ENCODE results near the gene PCMTD2.
"Not testable (repeated sequence)": the region's sequence is repeated elsewhere in the genome, so short reads cannot be mapped to it uniquely, and the experiment has no call there.

PCMTD2 gene

DNA sequence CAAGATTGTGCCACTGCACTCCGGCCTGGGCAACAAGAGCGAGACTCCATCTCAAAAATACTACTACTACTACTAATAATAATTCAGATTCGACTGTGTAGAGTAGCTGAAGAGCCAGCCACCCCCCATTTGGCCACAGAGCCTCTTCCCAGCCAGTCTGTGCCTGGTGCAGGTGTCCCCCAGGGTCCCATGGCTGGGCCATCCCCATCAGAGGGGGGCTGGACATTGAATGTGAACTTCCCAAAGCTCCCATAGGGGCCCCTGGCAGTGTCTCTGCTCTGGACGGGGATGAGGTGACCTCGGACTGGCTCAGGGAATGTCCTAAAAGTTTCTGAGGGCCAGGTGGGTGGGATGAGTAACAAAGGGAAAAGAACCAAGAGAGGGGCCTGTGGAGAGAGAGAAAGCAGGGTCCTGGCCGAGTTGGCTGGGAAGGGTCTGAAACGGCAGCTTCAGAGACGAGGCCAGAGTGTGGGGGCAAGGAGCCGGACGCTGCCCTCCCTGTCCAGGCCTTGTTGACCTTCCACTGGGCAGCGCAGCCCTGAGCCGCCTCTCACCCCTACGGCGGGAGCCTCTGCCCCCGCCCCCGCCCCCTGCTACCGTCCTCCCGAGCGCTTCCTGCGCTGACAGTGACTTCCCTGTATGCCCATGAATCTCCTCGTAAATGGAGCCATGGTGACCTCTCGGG lies 24.9 kb upstream of the PCMTD2 start:
- no peaks in the 10 kb centered on the region for H3K27me3 ChIP-seq (replicated peaks in 2 of 5; ENCODE audit: control insufficient read depth in 4 of 5, insufficient read depth in 5 of 5, low read length in 4 of 5)
- no peaks in the 10 kb centered on the region for H3K36me3 ChIP-seq (ENCODE audit: control insufficient read depth in 4 of 4, insufficient read depth in 4 of 4, low read length in 3 of 4)
- DNase-seq, result no peak
- no peak overlapping the region for H3K4me3 ChIP-seq (ENCODE audit: control insufficient read depth in 1 of 7, extremely low read depth in 1 of 7, insufficient read depth in 4 of 7, low read depth in 2 of 7, low read length in 6 of 7)
- POLR2A ChIA-PET, result no interaction called here
- H3K27ac ChIP-seq (ENCODE audit: insufficient read depth in 1 of 2, low read depth in 1 of 2, low read length in 2 of 2, poor library complexity in 1 of 2, severe bottlenecking in 2 of 2), result no peak overlapping the region
- no peaks in the 10 kb centered on the region for H3K9me3 ChIP-seq (ENCODE audit: control extremely low read depth in 1 of 5, control insufficient read depth in 4 of 5, insufficient read depth in 2 of 5, low read depth in 1 of 5, low read length in 4 of 5)
- no peaks in the 10 kb centered on the region for H3K4me1 ChIP-seq (ENCODE audit: control extremely low read depth in 1 of 4, control insufficient read depth in 4 of 4, insufficient read depth in 4 of 4, low read length in 3 of 4)
- CTCF ChIA-PET, result interaction anchor here (1.1 kb wide), 1 partner anchor 24 kb away, joined by 3 read pairs; no protein-coding TSS in a partner anchor
- 95% methylated on average over 13 of the region's 22 CpGs for WGBS (ENCODE audit: insufficient coverage)

DNA sequence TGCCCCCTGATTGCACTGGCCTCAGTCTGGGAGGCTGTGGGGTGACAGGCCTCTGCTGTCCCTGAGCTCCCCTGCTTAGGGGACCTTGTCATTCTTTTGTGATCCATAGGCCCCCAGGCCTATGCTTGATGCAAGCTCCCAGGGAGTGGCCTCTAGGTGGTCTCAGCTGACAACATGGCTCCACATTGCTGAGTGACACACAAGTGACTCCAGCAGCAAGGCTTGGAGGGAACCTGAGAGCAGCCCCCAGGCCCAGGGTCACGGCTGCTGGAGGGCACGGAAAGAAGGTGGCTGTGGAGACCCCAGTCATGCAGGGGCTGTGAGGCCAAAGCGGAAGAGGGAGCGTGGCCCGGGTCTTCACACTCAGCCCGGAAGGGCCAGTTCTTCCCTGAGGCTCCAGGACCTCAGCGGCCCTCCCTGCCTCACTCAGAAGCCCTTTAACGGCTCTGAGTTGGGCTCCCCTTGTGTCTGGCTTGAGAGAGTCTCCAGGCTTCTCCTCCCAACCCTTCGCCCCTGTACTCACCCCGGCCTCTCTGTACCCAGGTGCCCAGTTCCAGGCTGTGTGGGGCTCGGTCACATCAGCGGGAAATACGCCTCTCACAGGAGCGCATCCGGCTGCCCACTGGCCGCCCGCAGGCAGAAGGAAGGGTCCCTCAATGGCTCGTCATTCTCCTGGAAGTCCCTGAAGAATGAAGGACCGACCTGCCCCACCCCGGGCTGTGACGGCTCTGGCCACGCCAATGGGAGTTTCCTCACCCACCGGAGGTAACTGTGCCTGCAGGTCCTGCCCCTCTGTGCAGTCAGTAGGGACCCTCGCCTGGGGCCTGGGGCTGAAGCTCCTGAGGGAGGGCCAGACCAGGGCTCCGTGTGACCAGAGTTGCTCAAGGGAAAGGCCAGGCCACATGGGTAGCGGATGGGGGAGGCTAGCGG lies 23.7 kb upstream of the PCMTD2 start:
- 97% methylated on average over 25 of the region's 27 CpGs for WGBS (ENCODE audit: insufficient coverage)
- ChIA-PET POLR2A (no interaction called here), CTCF (no interaction called here)
- no peak for DNase-seq
- no peaks in the 10 kb centered on the region for H3K9me3 ChIP-seq (ENCODE audit: control extremely low read depth in 1 of 5, control insufficient read depth in 4 of 5, insufficient read depth in 2 of 5, low read depth in 1 of 5, low read length in 4 of 5)
- H3K36me3 ChIP-seq (ENCODE audit: control insufficient read depth in 4 of 4, insufficient read depth in 4 of 4, low read length in 3 of 4), result no peaks in the 10 kb centered on the region
- H3K27me3 ChIP-seq (replicated peaks in 2 of 5; ENCODE audit: control insufficient read depth in 4 of 5, insufficient read depth in 5 of 5, low read length in 4 of 5), result no peaks in the 10 kb centered on the region
- H3K27ac ChIP-seq (ENCODE audit: insufficient read depth in 1 of 2, low read depth in 1 of 2, low read length in 2 of 2, poor library complexity in 1 of 2, severe bottlenecking in 2 of 2), result no peak overlapping the region
- no peaks in the 10 kb centered on the region for H3K4me1 ChIP-seq (ENCODE audit: control extremely low read depth in 1 of 4, control insufficient read depth in 4 of 4, insufficient read depth in 4 of 4, low read length in 3 of 4)
- no peak overlapping the region for H3K4me3 ChIP-seq (ENCODE audit: control insufficient read depth in 1 of 7, extremely low read depth in 1 of 7, insufficient read depth in 4 of 7, low read depth in 2 of 7, low read length in 6 of 7)

DNA sequence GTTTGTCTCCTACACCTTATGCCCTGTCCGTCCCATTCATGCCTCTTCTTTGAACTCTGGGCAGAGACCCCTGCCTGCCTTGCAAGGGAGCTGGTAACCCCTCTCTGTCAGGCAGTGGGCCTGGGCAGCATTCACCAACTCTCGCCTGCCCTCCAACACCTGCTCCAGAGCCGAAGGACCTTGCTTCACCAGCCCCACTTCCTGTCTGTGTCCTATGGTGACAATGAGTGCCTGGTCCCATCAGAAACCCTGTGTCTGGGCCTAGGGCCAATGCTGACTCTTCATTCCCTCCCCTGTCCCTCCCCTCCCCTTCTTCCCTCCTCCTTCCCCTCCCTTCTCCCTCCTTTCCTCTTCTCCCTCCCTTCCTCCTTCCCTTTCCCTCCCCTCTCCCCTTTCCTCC lies 22.8 kb upstream of the PCMTD2 start:
- no peaks in the 10 kb centered on the region for H3K9me3 ChIP-seq (ENCODE audit: control extremely low read depth in 1 of 5, control insufficient read depth in 4 of 5, insufficient read depth in 2 of 5, low read depth in 1 of 5, low read length in 4 of 5)
- WGBS (ENCODE audit: insufficient coverage), result 70% methylated on average over 3 of the region's 3 CpGs
- no peaks in the 10 kb centered on the region for H3K36me3 ChIP-seq (ENCODE audit: control insufficient read depth in 4 of 4, insufficient read depth in 4 of 4, low read length in 3 of 4)
- ChIA-PET CTCF (no interaction called here), POLR2A (no interaction called here)
- no peak overlapping the region for H3K4me3 ChIP-seq (ENCODE audit: control insufficient read depth in 1 of 7, extremely low read depth in 1 of 7, insufficient read depth in 4 of 7, low read depth in 2 of 7, low read length in 6 of 7)
- no peak overlapping the region for H3K27ac ChIP-seq (ENCODE audit: insufficient read depth in 1 of 2, low read depth in 1 of 2, low read length in 2 of 2, poor library complexity in 1 of 2, severe bottlenecking in 2 of 2)
- peak in 2 of 3 donors; percentile 23 to 38 for DNase-seq
- no peaks in the 10 kb centered on the region for H3K27me3 ChIP-seq (replicated peaks in 2 of 5; ENCODE audit: control insufficient read depth in 4 of 5, insufficient read depth in 5 of 5, low read length in 4 of 5)
- H3K4me1 ChIP-seq (ENCODE audit: control extremely low read depth in 1 of 4, control insufficient read depth in 4 of 4, insufficient read depth in 4 of 4, low read length in 3 of 4), result no peaks in the 10 kb centered on the region

DNA sequence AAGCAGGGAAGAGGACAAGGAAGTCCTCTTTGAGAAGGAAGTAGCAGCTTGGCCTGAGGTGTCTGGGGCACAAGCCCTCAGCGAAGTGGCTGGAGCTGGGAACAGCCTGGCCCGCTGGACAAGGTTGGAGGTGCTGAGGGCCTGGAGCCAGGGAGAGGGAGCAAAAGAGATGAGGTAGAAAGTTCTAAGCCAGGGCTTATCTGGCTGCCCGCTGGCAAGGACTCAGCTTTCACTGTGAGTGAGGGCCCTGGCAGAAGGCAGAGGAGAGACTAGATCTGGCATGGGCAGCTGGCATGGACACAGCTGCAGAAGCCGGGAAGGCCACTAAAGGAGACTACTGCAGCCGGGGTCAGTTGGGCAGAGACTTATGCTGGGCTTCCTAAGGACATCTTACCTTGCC lies 21.8 kb upstream of the PCMTD2 start:
- Histone ChIP-seq H3K4me3 (ENCODE audit: control insufficient read depth in 1 of 7, extremely low read depth in 1 of 7, insufficient read depth in 4 of 7, low read depth in 2 of 7, low read length in 6 of 7) (no peak overlapping the region), H3K9me3 (ENCODE audit: control extremely low read depth in 1 of 5, control insufficient read depth in 4 of 5, insufficient read depth in 2 of 5, low read depth in 1 of 5, low read length in 4 of 5) (no peaks in the 10 kb centered on the region), H3K27ac (ENCODE audit: insufficient read depth in 1 of 2, low read depth in 1 of 2, low read length in 2 of 2, poor library complexity in 1 of 2, severe bottlenecking in 2 of 2) (no peak overlapping the region), H3K27me3 (replicated peaks in 2 of 5; ENCODE audit: control insufficient read depth in 4 of 5, insufficient read depth in 5 of 5, low read length in 4 of 5) (no peaks in the 10 kb centered on the region), H3K4me1 (ENCODE audit: control extremely low read depth in 1 of 4, control insufficient read depth in 4 of 4, insufficient read depth in 4 of 4, low read length in 3 of 4) (no peaks in the 10 kb centered on the region), H3K36me3 (ENCODE audit: control insufficient read depth in 4 of 4, insufficient read depth in 4 of 4, low read length in 3 of 4) (no peaks in the 10 kb centered on the region)
- WGBS (ENCODE audit: insufficient coverage), result 100% methylated on average over 5 of the region's 5 CpGs
- ChIA-PET POLR2A (no interaction called here), CTCF (no interaction called here)
- DNase-seq, result no peak

DNA sequence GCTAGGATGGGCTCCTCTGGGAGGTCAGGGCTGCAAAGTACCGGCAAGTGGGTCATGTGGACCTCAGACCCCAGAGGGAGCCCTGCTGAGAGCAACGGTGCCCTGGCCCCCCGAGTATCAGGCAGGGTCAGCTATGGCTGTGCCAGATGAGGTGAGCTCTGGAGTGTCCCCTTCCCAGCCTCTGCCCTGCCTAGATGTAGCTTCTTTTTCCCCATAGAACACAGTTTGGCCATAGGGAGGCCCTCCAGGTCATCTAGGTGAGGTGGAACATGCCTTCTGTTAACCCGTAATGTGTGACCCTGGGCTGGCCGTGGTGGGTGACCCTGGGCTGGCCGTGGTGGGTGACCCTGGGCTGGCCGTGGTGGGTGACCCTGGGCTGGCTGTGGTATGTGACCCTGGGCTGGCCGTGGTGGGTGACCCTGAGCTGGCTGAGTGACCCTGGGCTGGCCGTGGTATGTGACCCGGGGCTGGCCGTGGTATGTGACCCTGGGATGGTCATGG lies 21.2 kb upstream of the PCMTD2 start:
- H3K27ac ChIP-seq (ENCODE audit: insufficient read depth in 1 of 2, low read depth in 1 of 2, low read length in 2 of 2, poor library complexity in 1 of 2, severe bottlenecking in 2 of 2), result no peak overlapping the region
- CTCF ChIA-PET, result no interaction called here
- H3K4me1 ChIP-seq (ENCODE audit: control extremely low read depth in 1 of 4, control insufficient read depth in 4 of 4, insufficient read depth in 4 of 4, low read length in 3 of 4), result no peaks in the 10 kb centered on the region
- H3K4me3 ChIP-seq (ENCODE audit: control insufficient read depth in 1 of 7, extremely low read depth in 1 of 7, insufficient read depth in 4 of 7, low read depth in 2 of 7, low read length in 6 of 7), result no peak overlapping the region
- POLR2A ChIA-PET, result no interaction called here
- no peaks in the 10 kb centered on the region for H3K9me3 ChIP-seq (ENCODE audit: control extremely low read depth in 1 of 5, control insufficient read depth in 4 of 5, insufficient read depth in 2 of 5, low read depth in 1 of 5, low read length in 4 of 5)
- H3K36me3 ChIP-seq (ENCODE audit: control insufficient read depth in 4 of 4, insufficient read depth in 4 of 4, low read length in 3 of 4), result no peaks in the 10 kb centered on the region
- H3K27me3 ChIP-seq (replicated peaks in 2 of 5; ENCODE audit: control insufficient read depth in 4 of 5, insufficient read depth in 5 of 5, low read length in 4 of 5), result no peaks in the 10 kb centered on the region
- WGBS (ENCODE audit: insufficient coverage), result 96% methylated on average over 8 of the region's 11 CpGs
- DNase-seq, result no peak

DNA sequence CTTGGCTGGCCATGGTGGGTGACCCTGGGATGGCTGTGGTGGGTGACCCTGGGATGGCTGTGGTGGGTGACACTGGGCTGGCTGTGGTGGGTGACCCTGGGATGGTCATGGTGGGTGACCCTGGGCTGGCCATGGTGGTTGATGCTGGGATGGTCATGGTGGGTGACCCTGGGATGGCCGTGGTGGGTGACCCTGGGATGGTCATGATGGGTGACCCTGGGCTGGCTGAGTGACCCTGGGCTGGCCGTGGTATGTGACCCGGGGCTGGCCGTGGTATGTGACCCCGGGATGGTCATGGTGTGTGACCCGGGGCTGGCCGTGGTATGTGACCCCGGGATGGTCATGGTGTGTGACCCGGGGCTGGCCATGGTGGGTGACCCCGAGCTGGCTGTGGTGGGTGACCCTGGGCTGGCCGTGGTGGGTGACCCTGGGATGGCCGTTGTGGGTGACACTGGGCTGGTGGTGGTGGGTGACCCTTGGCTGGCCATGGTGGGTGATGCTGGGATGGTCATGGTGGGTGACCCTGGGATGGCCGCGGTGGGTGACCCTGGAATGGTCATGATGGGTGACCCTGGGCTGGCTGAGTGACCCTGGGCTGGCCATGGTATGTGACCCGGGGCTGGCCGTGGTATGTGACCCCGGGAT lies 20.5 kb upstream of the PCMTD2 start:
- H3K9me3 ChIP-seq (ENCODE audit: control extremely low read depth in 1 of 5, control insufficient read depth in 4 of 5, insufficient read depth in 2 of 5, low read depth in 1 of 5, low read length in 4 of 5); CTCF ChIA-PET; POLR2A ChIA-PET; H3K4me3 ChIP-seq (ENCODE audit: control insufficient read depth in 1 of 7, extremely low read depth in 1 of 7, insufficient read depth in 4 of 7, low read depth in 2 of 7, low read length in 6 of 7); DNase-seq; H3K4me1 ChIP-seq (ENCODE audit: control extremely low read depth in 1 of 4, control insufficient read depth in 4 of 4, insufficient read depth in 4 of 4, low read length in 3 of 4); H3K27ac ChIP-seq (ENCODE audit: insufficient read depth in 1 of 2, low read depth in 1 of 2, low read length in 2 of 2, poor library complexity in 1 of 2, severe bottlenecking in 2 of 2); H3K36me3 ChIP-seq (ENCODE audit: control insufficient read depth in 4 of 4, insufficient read depth in 4 of 4, low read length in 3 of 4); H3K27me3 ChIP-seq (replicated peaks in 2 of 5; ENCODE audit: control insufficient read depth in 4 of 5, insufficient read depth in 5 of 5, low read length in 4 of 5): not testable (repeated sequence)
- WGBS (ENCODE audit: insufficient coverage), result 100% methylated on average over 2 of the region's 17 CpGs

Measured in common myeloid progenitor, CD34-positive (primary cell).